ENCODE results near the gene GALNT18.

GALNT18 gene

GRCh38 chr11:11407065-11407762 is 214.6 kb downstream of the GALNT18 start:
- DNase-seq (ENCODE audit: low read depth) = no peak

DNA sequence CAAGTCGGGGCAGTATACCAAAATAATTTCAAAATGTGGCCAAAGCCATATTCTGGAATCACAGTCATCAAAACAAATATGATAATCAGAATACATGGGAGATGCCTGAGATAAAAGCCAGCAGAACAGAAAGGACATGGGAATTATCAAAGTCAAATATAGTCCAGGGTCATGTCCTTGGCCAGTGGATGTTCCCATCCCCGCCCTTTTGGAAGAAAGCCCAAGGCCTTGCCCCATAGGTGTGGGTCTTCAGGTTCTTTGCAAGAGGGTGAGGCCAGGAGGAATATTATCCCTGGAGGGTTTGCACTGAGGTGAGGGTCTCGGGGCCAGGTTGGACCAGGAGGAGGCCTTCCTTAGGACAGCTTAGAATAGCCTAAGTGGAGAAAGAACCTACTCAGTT is 215.2 kb downstream of the GALNT18 start:
- no peak for DNase-seq (ENCODE audit: low read depth)

- no peak for DNase-seq (ENCODE audit: low read depth)
These were observed 217.8 kb downstream of the GALNT18 start for GRCh38 chr11:11403763-11404725.

GRCh38 chr11:11401960-11402535 is 219.8 kb downstream of the GALNT18 start:
- no peak for DNase-seq (ENCODE audit: low read depth)

DNA sequence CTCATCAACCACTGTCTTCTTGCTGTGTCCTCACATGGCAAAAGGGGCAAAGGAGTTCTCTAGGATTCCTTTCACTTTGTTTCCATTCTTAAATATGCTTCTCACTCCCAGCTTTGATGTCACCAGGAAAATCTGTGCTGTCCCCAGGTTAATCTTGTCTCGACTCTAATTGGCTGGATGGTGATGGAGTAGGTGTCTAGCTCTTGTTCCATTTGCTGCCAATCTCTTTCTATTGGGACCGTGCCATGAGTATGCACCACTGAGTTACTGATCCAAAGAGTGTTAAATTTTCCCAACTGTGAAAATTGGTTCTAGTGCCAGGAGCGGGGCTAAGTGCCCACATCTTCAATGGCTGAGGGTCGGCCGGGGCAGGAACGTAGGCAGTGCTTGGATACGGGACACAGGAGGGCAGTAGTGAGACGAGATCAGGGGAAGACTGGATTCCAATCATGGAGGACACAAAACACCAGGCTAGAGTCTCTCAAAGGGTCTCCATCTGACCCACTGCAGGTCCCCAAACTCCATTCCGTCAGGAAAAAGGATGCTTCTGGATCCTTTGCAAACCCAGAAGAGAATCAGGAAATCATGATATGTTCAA is 221.1 kb downstream of the GALNT18 start:
- no peak for DNase-seq (ENCODE audit: low read depth)

- DNase-seq (ENCODE audit: low read depth) = no peak
These were observed 221.7 kb downstream of the GALNT18 start for GRCh38 chr11:11400121-11400520.

DNA sequence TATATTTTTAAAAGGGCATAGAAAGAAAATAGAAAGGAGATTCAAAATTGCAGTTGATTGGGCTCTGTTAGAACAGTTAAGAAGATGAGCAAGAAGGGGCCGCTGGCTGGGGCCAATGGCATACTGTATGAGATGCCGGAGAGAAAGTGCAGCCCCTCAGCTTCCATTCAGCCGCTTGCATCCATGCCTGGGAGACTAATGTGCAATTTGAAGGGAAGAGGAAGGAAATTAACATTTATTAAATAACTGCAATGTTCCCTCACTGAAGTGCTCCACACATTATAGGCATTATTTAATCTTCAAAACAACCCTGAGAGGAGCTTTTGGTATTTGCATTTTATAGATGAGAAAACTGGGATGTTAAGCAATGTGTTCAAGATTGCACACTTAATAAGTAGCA is 224.0 kb downstream of the GALNT18 start:
- DNase-seq (ENCODE audit: low read depth) = no peak

GRCh38 chr11:11397036-11397415 is 224.8 kb downstream of the GALNT18 start:
- DNase-seq (ENCODE audit: low read depth) = no peak

- peak; percentile 88 for DNase-seq (ENCODE audit: low read depth)
These were observed 225.3 kb downstream of the GALNT18 start for GRCh38 chr11:11396301-11397035.

GRCh38 chr11:11395126-11395525 is 226.7 kb downstream of the GALNT18 start:
- DNase-seq (ENCODE audit: low read depth) = no peak

DNA sequence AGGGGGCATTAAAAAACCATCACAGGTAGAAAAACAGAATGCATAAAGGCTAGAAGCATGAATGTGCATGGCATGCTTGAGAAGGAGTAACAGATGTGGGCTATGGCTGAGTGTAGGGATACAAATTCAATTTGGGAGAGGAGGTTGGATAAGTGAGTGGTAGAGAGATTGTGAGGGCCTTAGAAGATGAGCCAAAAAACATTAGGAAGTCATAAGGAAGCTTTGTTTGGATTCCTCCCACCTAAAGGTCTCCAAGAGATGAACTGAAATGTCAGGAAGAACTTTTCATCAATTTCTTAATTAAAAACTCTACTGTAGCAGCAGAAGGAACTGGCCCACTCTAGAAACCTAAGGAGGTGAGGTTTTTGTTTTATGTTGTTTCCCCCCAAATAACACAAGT is 227.6 kb downstream of the GALNT18 start:
- DNase-seq (ENCODE audit: low read depth) = no peak

GRCh38 chr11:11391796-11392463 is 229.9 kb downstream of the GALNT18 start:
- DNase-seq (ENCODE audit: low read depth) = peak; percentile 86

- DNase-seq (ENCODE audit: low read depth) = no peak
These were observed 230.6 kb downstream of the GALNT18 start for GRCh38 chr11:11391169-11391568.

DNA sequence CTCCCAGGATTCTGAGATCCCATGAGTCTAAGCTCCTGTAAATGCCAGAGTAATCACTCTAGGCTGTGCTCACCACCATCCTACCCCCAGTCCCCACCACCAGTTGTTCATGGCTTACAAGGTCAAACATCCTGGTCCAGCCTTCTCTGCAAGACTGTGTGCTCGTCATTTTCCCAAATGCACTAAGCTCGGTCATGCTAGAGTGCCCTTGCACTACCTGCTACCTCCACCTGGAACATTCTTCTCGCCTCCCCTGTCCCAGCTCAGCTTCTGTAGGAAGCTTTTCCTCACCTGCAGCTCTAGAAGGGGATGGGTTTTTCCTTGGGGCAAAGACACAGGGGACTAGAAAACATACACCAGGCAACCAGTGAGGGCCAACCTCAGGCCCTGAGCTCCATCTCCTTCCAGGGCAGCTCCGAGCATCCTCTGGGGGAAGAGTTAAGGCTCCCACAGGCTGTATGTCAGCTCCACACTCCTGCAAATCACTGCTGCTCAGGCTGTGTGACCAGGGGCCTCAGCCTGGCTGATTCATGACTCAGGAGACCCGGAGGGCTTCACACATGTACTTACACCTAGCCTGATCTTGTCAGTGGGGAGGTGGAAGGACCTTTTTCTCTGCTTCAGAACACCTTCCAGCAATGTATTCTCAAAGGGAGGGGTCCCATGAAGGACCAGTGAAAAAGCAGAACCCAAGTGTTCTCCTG is 231.6 kb downstream of the GALNT18 start:
- DNase-seq (ENCODE audit: low read depth) = no peak

GRCh38 chr11:11389238-11389637 is 232.6 kb downstream of the GALNT18 start:
- no peak for DNase-seq (ENCODE audit: low read depth)

GRCh38 chr11:11387622-11388305 is 234.0 kb downstream of the GALNT18 start:
- no peak for DNase-seq (ENCODE audit: low read depth)

GRCh38 chr11:11387207-11387606 is 234.6 kb downstream of the GALNT18 start:
- DNase-seq (ENCODE audit: low read depth) = no peak

DNA sequence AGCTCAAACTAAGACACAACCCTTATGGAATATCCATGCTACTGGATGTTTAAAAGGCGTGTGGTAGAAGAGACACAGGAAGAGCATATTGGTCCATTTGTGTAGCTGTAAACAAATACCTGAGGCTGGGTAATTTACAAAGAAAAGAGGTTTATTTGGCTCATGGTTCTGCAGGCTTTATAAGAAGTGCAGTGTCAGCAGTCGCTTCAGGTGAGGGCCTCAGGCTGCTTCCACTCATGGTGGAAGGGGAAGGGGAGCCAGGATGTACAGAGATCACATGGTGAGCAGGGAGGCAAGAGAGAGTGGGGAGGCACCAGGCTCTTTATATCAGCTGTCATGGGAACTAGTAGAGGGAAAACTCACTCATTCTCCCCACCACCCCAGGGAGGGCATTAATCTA is 237.0 kb downstream of the GALNT18 start:
- no peak for DNase-seq (ENCODE audit: low read depth)

- DNase-seq (ENCODE audit: low read depth) = no peak
These were observed 237.8 kb downstream of the GALNT18 start for GRCh38 chr11:11383995-11384394.

All from stromal cell of bone marrow (primary cell).